Measurements from ENCODE around the gene PDGFD.

The PDGFD gene

DNA sequence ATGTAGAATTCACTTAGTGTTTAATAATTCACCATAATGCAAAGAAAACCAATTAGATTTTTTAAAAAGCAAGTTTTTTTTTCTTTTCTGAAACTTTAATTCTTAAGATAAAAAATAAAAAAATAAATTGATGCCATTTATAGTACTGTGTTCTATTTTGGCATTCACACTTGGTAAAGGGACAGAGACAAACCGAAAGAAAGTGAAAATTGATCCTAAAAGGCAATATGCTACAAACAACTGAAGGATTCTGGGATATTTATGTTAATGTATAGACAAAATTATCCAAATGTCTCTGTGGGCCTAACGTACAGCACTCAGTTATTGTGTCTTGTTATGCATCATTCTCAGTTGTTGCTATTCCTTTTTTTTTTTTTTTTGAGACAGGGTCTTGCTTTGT is 169.4 kb downstream of the PDGFD start:
- Histone ChIP-seq H3K4me1 (ENCODE audit: insufficient read depth, low read length) (peaks cover 14% of the 10 kb centered on the region), H3K4me3 (ENCODE audit: low read length) (no peak overlapping the region), H3K36me3 (ENCODE audit: insufficient read depth, low read length) (no peaks in the 10 kb centered on the region), H3K9me3 (ENCODE audit: low read length) (no peaks in the 10 kb centered on the region), H2AFZ (ENCODE audit: low read depth, low read length) (no peak overlapping the region), H3K27me3 (ENCODE audit: insufficient read depth, low read length) (no peaks in the 10 kb centered on the region)

DNA sequence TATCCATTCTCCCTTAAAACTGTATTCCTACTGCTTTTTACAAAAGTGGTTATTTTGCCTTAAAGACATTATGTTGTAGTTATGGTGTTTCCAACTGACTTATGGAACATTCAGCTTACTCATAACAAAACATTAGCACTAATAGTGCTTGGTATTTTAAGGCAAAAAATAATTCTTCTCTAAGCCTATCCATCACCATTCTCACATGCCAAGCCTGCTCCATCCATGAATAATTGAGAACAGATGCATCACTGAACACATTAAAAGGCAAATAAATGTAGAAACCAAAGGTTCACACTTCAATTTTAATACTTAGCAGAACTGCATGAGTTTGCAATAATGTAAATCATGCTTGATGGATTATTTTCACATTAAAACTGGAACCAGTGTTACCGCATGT is 169.9 kb downstream of the PDGFD start:
- peaks cover 10% of the 10 kb centered on the region for H3K4me1 ChIP-seq (ENCODE audit: insufficient read depth, low read length)
- no peaks in the 10 kb centered on the region for H3K36me3 ChIP-seq (ENCODE audit: insufficient read depth, low read length)
- no peaks in the 10 kb centered on the region for H3K9me3 ChIP-seq (ENCODE audit: low read length)
- no peak overlapping the region for H2AFZ ChIP-seq (ENCODE audit: low read depth, low read length)
- H3K4me3 ChIP-seq (ENCODE audit: low read length) = no peak overlapping the region
- no peaks in the 10 kb centered on the region for H3K27me3 ChIP-seq (ENCODE audit: insufficient read depth, low read length)

DNA sequence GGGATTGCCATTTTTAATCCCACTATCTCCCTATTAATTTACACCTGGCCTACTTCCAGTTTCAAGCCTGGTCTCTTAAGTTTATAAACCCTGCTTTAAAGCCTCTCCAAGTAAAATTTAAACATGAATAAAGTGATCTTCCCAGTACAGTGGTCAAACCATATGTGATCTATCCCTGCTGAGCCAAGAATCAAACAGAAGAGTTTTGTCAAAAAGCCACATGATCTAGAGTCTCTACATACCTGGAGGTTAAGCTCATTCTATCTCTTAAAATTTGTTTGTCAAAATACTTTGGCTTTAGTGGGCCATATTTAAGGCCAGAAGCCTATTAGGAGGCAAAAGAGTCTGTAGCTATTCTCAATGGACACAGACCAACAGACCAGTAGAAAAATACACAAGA is 170.4 kb downstream of the PDGFD start:
- no peak overlapping the region for H2AFZ ChIP-seq (ENCODE audit: low read depth, low read length)
- H3K36me3 ChIP-seq (ENCODE audit: insufficient read depth, low read length) = no peaks in the 10 kb centered on the region
- H3K9me3 ChIP-seq (ENCODE audit: low read length) = no peaks in the 10 kb centered on the region
- H3K4me3 ChIP-seq (ENCODE audit: low read length) = no peak overlapping the region
- peaks cover 4% of the 10 kb centered on the region for H3K4me1 ChIP-seq (ENCODE audit: insufficient read depth, low read length)
- no peaks in the 10 kb centered on the region for H3K27me3 ChIP-seq (ENCODE audit: insufficient read depth, low read length)

DNA sequence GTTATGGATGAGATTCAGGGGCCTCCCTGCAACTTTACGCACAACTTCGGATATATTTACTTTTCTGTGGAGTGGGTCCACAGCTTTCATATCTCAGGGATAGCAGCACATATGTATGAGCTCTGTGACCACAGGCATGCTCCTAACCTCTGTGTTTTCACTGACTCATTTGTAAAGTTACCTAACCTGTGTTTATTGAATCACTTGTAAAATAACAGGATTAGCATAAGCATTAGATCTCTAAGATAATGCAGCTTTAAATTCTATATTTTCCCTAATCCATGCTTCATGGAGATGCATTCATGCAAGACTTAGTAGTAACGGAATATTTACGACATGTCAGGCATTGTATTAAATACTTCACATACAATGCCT is 175.4 kb downstream of the PDGFD start:
- Histone ChIP-seq H3K4me3 (ENCODE audit: low read length) (no peak overlapping the region), H3K9me3 (ENCODE audit: low read length) (no peaks in the 10 kb centered on the region), H2AFZ (ENCODE audit: low read depth, low read length) (no peak overlapping the region), H3K4me1 (ENCODE audit: insufficient read depth, low read length) (peaks cover 5% of the 10 kb centered on the region), H3K27me3 (ENCODE audit: insufficient read depth, low read length) (no peaks in the 10 kb centered on the region), H3K36me3 (ENCODE audit: insufficient read depth, low read length) (no peaks in the 10 kb centered on the region)

DNA sequence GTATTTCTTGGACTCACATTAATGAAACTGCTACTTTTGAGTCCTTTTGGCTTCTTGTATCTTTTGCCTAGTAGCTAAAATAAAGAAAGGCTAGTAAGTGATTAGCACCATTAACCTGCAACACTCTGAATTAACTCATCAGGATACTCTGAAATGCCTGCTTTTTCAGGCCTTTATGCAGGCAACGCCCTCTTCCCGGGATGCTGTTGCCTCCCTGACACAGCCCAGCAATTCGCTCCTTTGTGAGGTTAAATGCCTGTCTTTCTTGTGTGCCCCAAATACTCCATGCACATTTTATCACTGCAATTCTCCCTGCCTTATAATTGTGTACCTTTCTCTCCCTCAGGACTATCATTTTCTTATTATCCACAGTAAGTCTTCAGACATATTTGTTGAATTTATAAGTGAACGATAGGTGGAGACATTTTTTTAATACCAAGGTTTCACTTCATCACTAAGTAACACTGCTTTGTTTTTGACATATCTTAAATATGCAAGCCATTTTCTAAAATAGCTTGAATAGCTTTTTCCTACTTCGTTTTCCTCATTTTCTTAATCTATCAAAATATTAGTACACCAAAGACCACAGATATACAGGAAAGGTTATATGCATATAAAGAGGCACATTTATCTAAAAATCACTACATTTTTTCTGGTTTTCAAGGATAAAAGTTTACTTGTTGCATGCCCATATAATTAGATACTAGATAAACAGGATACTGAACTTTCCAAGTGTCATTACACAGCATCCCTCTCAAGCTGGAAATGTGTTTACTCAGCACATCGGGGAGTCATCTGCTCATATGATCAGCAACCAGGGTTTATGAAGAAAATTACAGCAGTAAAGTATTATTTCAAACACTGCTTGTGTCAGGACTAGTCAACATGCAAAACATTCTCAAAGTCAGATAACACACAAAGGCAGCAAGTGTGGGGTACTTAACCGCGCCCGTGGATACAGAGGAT is 176.0 kb downstream of the PDGFD start:
- peak overlapping the region; percentile 13 for H2AFZ ChIP-seq (ENCODE audit: low read depth, low read length)
- no peak overlapping the region for H3K4me3 ChIP-seq (ENCODE audit: low read length)
- H3K9me3 ChIP-seq (ENCODE audit: low read length) = no peaks in the 10 kb centered on the region
- peaks cover 5% of the 10 kb centered on the region for H3K4me1 ChIP-seq (ENCODE audit: insufficient read depth, low read length)
- no peaks in the 10 kb centered on the region for H3K36me3 ChIP-seq (ENCODE audit: insufficient read depth, low read length)
- no peaks in the 10 kb centered on the region for H3K27me3 ChIP-seq (ENCODE audit: insufficient read depth, low read length)

DNA sequence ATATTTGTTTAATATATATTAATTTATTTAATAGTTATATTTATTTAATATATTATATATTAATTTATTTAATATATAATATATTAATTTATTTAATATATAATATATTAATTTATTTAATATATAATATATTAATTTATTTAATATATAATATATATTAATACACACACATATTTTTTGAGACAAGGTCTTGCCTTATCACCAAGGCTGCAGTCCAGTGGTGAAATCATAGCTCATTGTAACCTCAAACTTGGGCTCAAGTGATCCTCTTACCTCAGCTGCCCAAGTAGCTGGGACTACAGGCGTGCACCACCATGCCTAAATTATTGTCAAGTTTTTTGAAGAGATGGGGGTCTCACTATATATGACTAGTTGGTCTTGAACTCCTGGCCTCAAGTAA is 178.9 kb downstream of the PDGFD start:
- no peak overlapping the region for H2AFZ ChIP-seq (ENCODE audit: low read depth, low read length)
- H3K4me1 ChIP-seq (ENCODE audit: insufficient read depth, low read length) = peaks cover 5% of the 10 kb centered on the region

DNA sequence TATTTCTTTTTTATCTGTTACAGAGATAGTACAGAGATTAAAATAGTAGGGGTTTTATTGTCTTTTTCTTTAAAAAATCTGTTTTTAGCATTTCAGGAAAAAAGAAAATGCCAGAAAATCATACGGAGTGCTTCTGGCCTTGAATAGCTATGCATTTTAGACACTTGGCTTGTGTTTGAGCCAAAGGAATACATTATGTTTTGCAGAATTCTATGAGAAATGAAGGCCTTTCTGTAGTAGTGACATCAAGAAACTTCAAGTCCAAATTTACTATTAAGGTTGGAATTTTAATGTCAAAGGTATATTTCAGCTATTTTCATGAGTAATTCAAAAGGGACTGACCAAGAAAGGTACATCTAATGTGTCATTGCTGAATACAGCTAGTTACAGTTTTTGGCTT is 183.8 kb downstream of the PDGFD start:
- H3K4me1 ChIP-seq (ENCODE audit: insufficient read depth, low read length) = no peaks in the 10 kb centered on the region
- no peaks in the 10 kb centered on the region for H3K27me3 ChIP-seq (ENCODE audit: insufficient read depth, low read length)
- no peaks in the 10 kb centered on the region for H3K36me3 ChIP-seq (ENCODE audit: insufficient read depth, low read length)
- no peak overlapping the region for H2AFZ ChIP-seq (ENCODE audit: low read depth, low read length)
- H3K9me3 ChIP-seq (ENCODE audit: low read length) = no peaks in the 10 kb centered on the region
- no peak overlapping the region for H3K4me3 ChIP-seq (ENCODE audit: low read length)

More for the DNA sequence above, 178.9 kb downstream of the PDGFD start:
- Histone ChIP-seq H3K4me3 (ENCODE audit: low read length) (no peak overlapping the region), H3K36me3 (ENCODE audit: insufficient read depth, low read length) (no peaks in the 10 kb centered on the region), H3K9me3 (ENCODE audit: low read length) (no peaks in the 10 kb centered on the region), H3K27me3 (ENCODE audit: insufficient read depth, low read length) (no peaks in the 10 kb centered on the region)

DNA sequence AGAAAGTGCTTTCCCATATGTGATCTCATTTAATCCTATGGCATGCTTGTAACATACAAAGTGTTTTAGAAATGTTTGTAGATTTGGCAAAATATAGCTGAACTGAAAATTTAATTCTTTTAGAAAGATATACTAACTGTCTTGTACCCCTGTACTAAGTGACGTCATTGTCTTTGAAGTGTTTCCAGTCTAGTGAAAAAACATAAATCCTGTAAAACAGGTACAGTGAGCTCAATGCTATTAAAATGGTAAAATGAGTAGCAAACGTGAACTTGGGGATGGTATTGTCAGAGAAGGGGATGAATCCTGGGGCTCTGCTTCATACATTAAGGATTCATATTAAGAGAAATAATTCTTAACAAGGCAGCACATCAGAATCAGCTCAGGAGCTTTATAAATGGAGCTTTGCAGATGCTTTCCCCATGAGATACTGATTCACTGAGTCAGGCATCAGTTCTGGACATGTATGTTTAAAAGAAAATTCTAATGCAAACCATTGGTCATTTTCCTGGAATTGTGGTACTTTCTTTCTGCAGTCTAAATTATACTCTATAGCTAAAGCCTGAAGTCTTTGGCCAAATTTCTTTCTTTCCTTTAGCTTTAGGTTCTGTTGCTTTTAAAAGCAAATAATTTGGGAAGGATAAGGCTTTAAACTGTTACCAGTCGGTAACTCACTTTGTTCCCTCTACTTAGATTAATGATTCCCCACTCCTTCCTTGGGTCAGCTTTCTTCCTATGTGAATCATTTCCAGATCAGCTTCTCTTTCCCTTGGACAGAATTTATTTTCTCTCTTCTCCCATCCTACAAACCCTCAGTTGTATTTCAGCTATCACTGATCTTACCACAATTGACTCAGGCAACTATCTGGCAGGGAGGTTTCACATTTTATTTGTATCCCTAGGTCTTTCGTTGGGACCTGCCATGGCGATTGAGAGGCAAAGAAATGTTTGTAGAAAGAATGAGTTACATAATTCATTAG is 185.0 kb downstream of the PDGFD start:
- no peaks in the 10 kb centered on the region for H3K27me3 ChIP-seq (ENCODE audit: insufficient read depth, low read length)
- no peaks in the 10 kb centered on the region for H3K9me3 ChIP-seq (ENCODE audit: low read length)
- H3K4me3 ChIP-seq (ENCODE audit: low read length) = no peak overlapping the region
- H2AFZ ChIP-seq (ENCODE audit: low read depth, low read length) = no peak overlapping the region
- no peaks in the 10 kb centered on the region for H3K36me3 ChIP-seq (ENCODE audit: insufficient read depth, low read length)
- H3K4me1 ChIP-seq (ENCODE audit: insufficient read depth, low read length) = no peaks in the 10 kb centered on the region

DNA sequence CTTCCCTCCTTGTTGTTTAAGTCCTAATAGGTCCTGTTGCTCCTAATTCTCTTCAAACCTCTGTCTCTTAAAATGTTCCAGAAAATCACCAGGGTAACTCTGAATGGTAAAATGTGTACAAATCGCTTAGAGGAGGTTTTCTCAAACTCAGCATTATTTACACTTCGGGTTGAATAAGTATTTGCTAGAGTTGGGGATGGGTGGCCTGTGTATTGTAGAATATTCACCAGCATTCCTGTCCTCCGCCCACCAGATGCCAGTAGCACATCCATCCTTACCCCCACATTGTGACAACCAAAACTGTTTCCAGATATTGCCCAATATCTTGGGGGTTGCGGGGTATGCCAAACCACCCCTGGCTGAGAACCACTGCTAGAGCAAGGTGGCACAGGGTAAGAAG is 191.9 kb downstream of the PDGFD start:
- Histone ChIP-seq H3K27me3 (ENCODE audit: insufficient read depth, low read length) (no peaks in the 10 kb centered on the region), H3K4me1 (ENCODE audit: insufficient read depth, low read length) (no peaks in the 10 kb centered on the region), H3K36me3 (ENCODE audit: insufficient read depth, low read length) (no peaks in the 10 kb centered on the region), H3K4me3 (ENCODE audit: low read length) (no peak overlapping the region), H3K9me3 (ENCODE audit: low read length) (no peaks in the 10 kb centered on the region), H2AFZ (ENCODE audit: low read depth, low read length) (no peak overlapping the region)

DNA sequence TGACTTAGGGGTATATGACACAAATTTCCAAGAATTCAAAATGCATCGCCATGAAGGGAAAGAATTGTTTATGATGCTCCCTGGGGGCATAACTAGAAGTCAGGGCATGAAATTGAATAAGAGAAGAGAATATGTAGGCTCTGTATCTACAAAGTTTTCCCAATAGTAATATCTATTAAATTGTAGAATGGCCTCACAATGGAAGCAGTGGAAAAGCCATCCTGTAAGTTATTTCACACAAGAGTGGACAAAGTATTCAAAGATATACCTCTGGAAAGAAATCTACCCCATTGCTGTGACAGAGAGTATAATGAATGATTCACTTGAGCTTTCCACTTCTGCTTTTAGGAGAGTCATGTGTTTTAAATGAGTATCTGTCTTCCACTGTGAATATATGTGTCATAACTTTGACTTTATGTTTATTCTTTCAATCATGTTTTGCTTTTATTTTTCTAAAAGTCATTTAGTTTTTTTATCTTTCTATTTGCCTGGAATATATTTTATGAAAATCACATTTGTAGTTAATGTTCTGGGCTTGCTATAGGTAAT is 193.2 kb downstream of the PDGFD start:
- no peak overlapping the region for H3K4me3 ChIP-seq (ENCODE audit: low read length)
- no peaks in the 10 kb centered on the region for H3K9me3 ChIP-seq (ENCODE audit: low read length)
- H3K4me1 ChIP-seq (ENCODE audit: insufficient read depth, low read length) = no peaks in the 10 kb centered on the region
- no peak overlapping the region for H2AFZ ChIP-seq (ENCODE audit: low read depth, low read length)
- no peaks in the 10 kb centered on the region for H3K27me3 ChIP-seq (ENCODE audit: insufficient read depth, low read length)
- no peaks in the 10 kb centered on the region for H3K36me3 ChIP-seq (ENCODE audit: insufficient read depth, low read length)

DNA sequence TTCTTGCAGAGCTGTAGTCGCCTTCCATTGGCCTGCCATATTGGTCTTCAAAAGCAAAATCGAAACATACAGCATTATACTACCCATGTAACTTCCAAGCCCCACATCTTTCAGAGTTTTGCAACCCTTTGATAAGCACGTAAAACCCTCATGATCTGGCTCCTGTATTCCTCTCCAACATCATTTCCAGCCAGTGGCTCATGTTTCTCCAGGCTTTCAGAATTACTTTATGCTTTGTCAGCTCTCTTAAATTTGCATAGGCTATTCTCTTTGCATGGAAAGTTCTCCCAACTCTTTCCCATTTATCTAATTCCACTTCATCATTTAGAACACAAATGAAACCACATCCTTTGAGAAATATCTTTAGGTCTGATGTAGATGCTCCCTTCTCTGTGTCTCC is 195.3 kb downstream of the PDGFD start:
- Histone ChIP-seq H3K27me3 (ENCODE audit: insufficient read depth, low read length) (no peaks in the 10 kb centered on the region), H3K4me3 (ENCODE audit: low read length) (no peak overlapping the region), H3K9me3 (ENCODE audit: low read length) (no peaks in the 10 kb centered on the region), H3K4me1 (ENCODE audit: insufficient read depth, low read length) (no peaks in the 10 kb centered on the region), H3K36me3 (ENCODE audit: insufficient read depth, low read length) (no peaks in the 10 kb centered on the region), H2AFZ (ENCODE audit: low read depth, low read length) (no peak overlapping the region)

DNA sequence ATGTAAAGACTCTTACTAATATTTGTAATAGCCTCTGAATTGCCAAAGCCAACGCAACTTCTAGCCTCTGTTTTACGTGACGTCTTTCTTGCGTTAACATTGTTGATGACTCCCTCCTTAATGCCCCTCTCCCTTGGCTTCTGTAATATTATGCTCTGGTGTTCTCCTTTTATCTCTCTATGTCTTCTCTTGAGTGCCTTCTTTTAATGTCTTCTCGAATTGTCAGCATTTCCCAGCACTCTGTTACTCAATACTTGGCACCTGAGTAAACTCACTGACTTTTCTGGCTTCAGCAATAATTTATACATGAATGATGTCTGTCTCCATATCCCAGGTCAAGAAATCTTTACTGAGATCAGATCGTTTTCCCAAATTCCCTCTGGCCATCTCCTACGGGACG is 196.0 kb downstream of the PDGFD start:
- Histone ChIP-seq H3K4me1 (ENCODE audit: insufficient read depth, low read length) (no peaks in the 10 kb centered on the region), H3K36me3 (ENCODE audit: insufficient read depth, low read length) (no peaks in the 10 kb centered on the region), H3K27me3 (ENCODE audit: insufficient read depth, low read length) (no peaks in the 10 kb centered on the region), H3K4me3 (ENCODE audit: low read length) (no peak overlapping the region), H2AFZ (ENCODE audit: low read depth, low read length) (no peak overlapping the region), H3K9me3 (ENCODE audit: low read length) (no peaks in the 10 kb centered on the region)

DNA sequence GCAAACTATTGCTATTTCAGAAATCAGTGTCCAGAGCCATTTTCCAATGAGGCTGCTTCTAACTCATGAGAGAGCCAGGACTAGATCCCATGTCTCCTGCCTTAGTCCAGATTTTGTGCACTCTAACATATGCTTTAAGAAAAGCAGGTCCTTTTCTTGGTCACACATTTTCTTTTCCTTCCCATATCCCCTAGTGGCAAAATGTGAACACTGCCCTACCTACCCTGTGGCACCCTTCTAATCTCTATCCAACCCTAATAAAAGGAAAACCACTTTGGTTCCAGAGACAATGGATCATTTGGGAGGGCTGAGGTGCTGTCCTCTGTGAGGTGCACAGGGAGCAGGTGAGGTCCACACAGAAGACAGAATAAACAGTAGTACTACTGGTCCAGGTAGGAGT is 199.6 kb downstream of the PDGFD start:
- no peaks in the 10 kb centered on the region for H3K36me3 ChIP-seq (ENCODE audit: insufficient read depth, low read length)
- peaks cover 13% of the 10 kb centered on the region for H3K4me1 ChIP-seq (ENCODE audit: insufficient read depth, low read length)
- no peak overlapping the region for H2AFZ ChIP-seq (ENCODE audit: low read depth, low read length)
- no peaks in the 10 kb centered on the region for H3K9me3 ChIP-seq (ENCODE audit: low read length)
- no peaks in the 10 kb centered on the region for H3K27me3 ChIP-seq (ENCODE audit: insufficient read depth, low read length)
- no peak overlapping the region for H3K4me3 ChIP-seq (ENCODE audit: low read length)

Measured in neuron (in vitro differentiated cells).